ENCODE measurements around the gene MYH16. TPM values are rescaled to one million over a fixed set of nuclear protein-coding genes. Genes with fewer than 3 reads are reported as not detected.

The MYH16 gene
- total RNA-seq, 1 donor from 2014 or later = not detected

GRCh38 chr7:99290980-99291607, 18.5 kb downstream of the MYH16 start:
- no peak for DNase-seq (ENCODE audit: extremely low spot score in 2 of 2)
- intact Hi-C loops (cut with DNase I) = no loop called here
- TF ChIP-seq POLR2A (IDR thresholded peaks at IDR 0.05) (no peak), CTCF (IDR thresholded peaks at IDR 0.05) (no peak), POLR2AphosphoS5 (IDR thresholded peaks at IDR 0.05; ENCODE audit: insufficient read depth in 1 of 2, low read depth in 1 of 2) (no peak)
- Histone ChIP-seq H3K27me3 (no peaks in the 10 kb centered on the region), H3K36me3 (no peaks in the 10 kb centered on the region), H3K9me3 (no peaks in the 10 kb centered on the region), H3K4me3 (no peak overlapping the region), H3K4me1 (no peaks in the 10 kb centered on the region), H3K27ac (no peak overlapping the region)

- H3K36me3 ChIP-seq = no peaks in the 10 kb centered on the region
- H3K4me3 ChIP-seq = no peak overlapping the region
- intact Hi-C loops (cut with DNase I) = no loop called here
- no peak for TF ChIP-seq POLR2AphosphoS5 (IDR thresholded peaks at IDR 0.05; ENCODE audit: insufficient read depth in 1 of 2, low read depth in 1 of 2)
- no peaks in the 10 kb centered on the region for H3K4me1 ChIP-seq
- H3K27ac ChIP-seq = no peak overlapping the region
- no peaks in the 10 kb centered on the region for H3K27me3 ChIP-seq
- H3K9me3 ChIP-seq = no peaks in the 10 kb centered on the region
- DNase-seq (ENCODE audit: extremely low spot score in 2 of 2) = no peak
These were observed 19.5 kb downstream of the MYH16 start for GRCh38 chr7:99292127-99292526.

GRCh38 chr7:99293167-99293566, 20.5 kb downstream of the MYH16 start:
- Histone ChIP-seq H3K4me1 (no peaks in the 10 kb centered on the region), H3K27me3 (no peaks in the 10 kb centered on the region), H3K27ac (no peak overlapping the region), H3K9me3 (no peaks in the 10 kb centered on the region), H3K36me3 (no peaks in the 10 kb centered on the region), H3K4me3 (no peak overlapping the region)
- intact Hi-C loops (cut with DNase I) = no loop called here
- no peak for DNase-seq (ENCODE audit: extremely low spot score in 2 of 2)
- TF ChIP-seq CTCF (IDR thresholded peaks at IDR 0.05) = no peak
- no peak for TF ChIP-seq POLR2AphosphoS5 (IDR thresholded peaks at IDR 0.05; ENCODE audit: insufficient read depth in 1 of 2, low read depth in 1 of 2)
- no peak for TF ChIP-seq POLR2A (IDR thresholded peaks at IDR 0.05)

- intact Hi-C loops (cut with DNase I) = no loop called here
- DNase-seq (ENCODE audit: extremely low spot score in 2 of 2) = no peak
These were observed 21.0 kb downstream of the MYH16 start for GRCh38 chr7:99293650-99294049.

GRCh38 chr7:99296471-99296870, 23.8 kb downstream of the MYH16 start:
- Histone ChIP-seq H3K9me3 (no peaks in the 10 kb centered on the region), H3K27ac (no peak overlapping the region), H3K4me3 (no peak overlapping the region), H3K4me1 (no peaks in the 10 kb centered on the region), H3K36me3 (no peaks in the 10 kb centered on the region), H3K27me3 (no peaks in the 10 kb centered on the region)
- no peak for DNase-seq (ENCODE audit: extremely low spot score in 2 of 2)
- TF ChIP-seq POLR2A (IDR thresholded peaks at IDR 0.05) (no peak), POLR2AphosphoS5 (IDR thresholded peaks at IDR 0.05; ENCODE audit: insufficient read depth in 1 of 2, low read depth in 1 of 2) (no peak), CTCF (IDR thresholded peaks at IDR 0.05) (no peak)
- intact Hi-C loops (cut with DNase I) = no loop called here

More at GRCh38 chr7:99293650-99294049, 21.0 kb downstream of the MYH16 start:
- no peak overlapping the region for H3K4me3 ChIP-seq
- TF ChIP-seq POLR2A (IDR thresholded peaks at IDR 0.05) (no peak), CTCF (IDR thresholded peaks at IDR 0.05) (no peak), POLR2AphosphoS5 (IDR thresholded peaks at IDR 0.05; ENCODE audit: insufficient read depth in 1 of 2, low read depth in 1 of 2) (no peak)
- H3K27ac ChIP-seq = no peak overlapping the region
- H3K9me3 ChIP-seq = no peaks in the 10 kb centered on the region
- H3K36me3 ChIP-seq = no peaks in the 10 kb centered on the region
- no peaks in the 10 kb centered on the region for H3K4me1 ChIP-seq
- no peaks in the 10 kb centered on the region for H3K27me3 ChIP-seq

Data from vagina (tissue), 2 donors.